ENCODE results near the gene FDX1.

The FDX1 gene

DNA sequence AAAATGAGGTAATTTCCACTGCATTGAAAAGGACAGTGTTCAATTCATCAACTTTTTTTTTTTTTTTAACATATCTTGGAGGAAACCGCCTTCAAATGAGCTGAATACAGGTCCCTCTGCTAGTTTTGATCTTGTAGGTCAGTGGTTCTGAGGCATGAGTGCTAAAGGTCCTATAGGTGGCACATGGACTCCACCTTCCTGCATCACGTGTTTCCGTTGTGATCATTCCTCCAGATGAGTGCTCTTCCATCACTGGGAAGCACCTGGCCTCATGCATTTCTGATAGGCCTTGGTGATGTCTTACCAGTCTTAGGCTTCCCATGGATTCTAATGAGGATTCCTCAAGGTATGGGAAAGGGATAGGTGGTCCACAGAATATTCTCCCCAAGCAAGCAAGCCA, 37.8 kb downstream of the FDX1 start:
- no peak for DNase-seq (ENCODE audit: low read depth in 2 of 2)

DNA sequence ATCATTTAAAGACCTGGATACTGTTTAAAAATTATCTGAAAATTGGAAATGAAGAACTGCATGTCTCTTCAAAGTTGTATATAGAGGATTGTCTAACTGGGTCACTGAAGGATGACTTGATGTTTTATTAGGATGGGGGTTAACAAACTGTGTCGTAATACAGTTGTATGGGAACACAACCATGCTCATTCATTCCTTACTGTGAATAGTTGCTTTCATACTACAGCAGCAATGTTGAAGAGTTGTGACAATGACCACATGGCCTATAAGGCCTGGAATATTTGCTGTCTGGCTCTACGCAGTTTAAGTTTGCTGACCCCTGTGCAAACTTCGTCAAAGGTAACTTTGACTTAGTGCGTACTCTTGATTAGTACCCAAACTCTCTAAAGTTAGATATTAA, 38.4 kb downstream of the FDX1 start:
- DNase-seq (ENCODE audit: low read depth in 2 of 2): no peak

DNA sequence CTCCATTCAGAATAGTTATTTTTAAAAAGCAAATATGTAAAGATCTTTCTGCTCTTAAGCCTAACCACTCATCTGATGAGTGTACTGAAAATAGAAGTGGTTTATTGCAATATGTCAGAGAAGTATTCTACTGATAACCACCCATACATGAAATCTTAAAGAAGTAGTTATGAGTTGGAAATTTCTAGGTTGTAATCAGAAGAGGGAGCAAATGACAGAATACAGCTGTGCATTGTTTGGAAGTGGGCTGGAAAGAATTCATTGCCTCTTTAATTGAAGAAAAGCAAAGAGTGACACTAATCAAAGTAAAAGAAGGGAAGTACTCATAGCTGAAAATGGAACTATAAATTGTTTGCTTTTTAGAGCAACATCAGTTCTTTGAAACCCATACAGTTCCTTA, 39.4 kb downstream of the FDX1 start:
- no peak for DNase-seq (ENCODE audit: low read depth in 2 of 2)

GRCh38 chr11:110470716-110471115, 41.0 kb downstream of the FDX1 start:
- no peak for DNase-seq (ENCODE audit: low read depth in 2 of 2)

DNA sequence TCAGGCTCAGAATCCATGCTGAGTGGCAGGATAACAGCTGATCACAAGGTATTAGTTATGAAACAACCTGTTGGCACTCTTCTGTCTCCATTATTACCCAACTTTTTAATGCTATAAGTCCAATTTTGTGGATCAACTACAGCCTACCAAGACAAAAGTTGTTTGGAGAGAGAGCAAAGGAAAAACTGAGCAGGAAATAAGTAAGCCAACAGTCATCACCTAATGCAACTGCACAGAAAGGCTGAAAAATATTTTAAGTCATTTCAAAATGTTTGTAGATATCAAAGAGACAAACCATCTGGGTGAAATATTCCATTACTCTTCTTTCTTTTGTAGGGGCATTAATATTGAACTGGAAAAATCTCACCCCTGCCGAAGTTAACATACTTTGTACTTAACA, 41.6 kb downstream of the FDX1 start:
- no peak for DNase-seq (ENCODE audit: low read depth in 2 of 2)

DNA sequence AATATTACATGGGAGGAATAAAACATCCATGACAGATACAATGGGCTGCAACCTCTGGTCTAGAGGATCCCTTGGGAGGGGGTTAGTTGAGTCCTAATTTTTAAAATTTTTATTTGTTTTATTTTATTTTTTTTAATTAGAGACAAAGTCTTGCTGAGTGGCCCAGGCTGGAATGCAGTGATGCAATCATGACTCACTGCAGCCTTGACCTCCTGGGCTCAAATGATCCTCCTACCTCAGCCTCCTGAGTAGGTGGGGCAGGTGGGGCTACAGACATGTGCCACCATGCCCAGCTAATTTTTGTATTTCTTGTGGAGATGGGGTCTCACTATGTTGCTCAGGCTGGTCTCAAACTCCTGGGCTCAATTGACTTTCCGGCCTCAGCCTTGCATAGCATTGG, 43.1 kb downstream of the FDX1 start:
- no peak for DNase-seq (ENCODE audit: low read depth in 2 of 2)

DNA sequence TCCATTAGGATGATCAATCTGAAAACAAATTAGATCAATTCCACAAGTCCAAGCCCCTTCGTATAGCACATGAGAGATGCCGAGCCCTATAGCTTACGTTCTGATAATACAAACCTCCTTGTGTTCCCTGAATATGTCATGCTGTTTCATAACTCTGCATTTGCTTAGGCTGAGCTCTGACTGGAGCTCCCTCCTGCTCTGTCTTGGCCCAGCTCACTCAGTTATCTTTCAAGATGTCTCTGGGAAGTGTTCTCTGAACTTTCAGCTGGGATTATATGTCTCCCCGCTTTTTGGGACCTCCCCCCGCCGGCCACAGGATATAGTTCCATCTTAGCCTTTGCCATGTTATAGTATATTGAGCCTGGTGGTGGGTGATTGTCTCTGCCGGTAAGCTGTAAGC, 44.0 kb downstream of the FDX1 start:
- no peak for DNase-seq (ENCODE audit: low read depth in 2 of 2)

DNA sequence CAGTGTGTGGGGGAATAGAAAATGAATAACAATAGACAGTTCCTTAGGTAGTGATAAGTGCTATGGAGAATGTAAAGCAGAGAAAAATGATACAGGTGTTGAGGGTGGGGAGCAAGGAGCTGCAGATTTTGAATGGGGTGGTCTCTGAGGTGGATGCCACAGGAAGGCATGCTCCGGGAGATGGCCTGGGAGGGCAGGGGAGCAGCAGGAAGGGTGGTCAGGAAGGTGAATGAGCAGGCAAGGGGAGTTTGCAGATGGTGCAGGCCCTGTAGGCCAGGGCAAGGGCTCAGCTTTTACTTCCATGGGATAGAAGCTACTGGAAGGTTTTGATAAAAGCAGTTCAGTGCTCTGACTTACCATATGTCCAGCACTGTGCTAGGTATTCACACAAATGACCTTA, 44.8 kb downstream of the FDX1 start:
- no peak for DNase-seq (ENCODE audit: low read depth in 2 of 2)

DNA sequence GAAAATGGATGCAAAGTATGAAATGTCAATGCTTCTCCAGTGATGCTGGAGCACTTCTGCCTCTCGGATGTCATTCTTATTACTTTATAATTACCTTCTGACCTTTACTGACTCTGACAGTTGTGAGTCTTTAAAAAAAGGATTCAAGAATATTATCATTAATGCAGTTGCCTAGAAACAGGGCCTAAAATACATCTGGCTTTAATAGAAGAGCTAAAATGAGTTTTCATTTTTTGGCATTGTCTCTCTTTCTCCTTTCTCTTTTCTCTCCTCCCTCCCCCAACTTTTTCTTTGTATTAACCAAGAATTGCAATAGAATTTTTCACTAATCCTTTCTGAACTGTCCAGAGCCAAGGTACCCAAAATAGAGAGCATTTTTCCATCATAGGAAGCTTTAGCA, 45.9 kb downstream of the FDX1 start:
- DNase-seq (ENCODE audit: low read depth in 2 of 2): no peak

GRCh38 chr11:110478410-110478809, 48.7 kb downstream of the FDX1 start:
- no peak for DNase-seq (ENCODE audit: low read depth in 2 of 2)

- DNase-seq (ENCODE audit: low read depth in 2 of 2): no peak
Observed at GRCh38 chr11:110479108-110480101, 49.7 kb downstream of the FDX1 start.

GRCh38 chr11:110481523-110481922, 51.8 kb downstream of the FDX1 start:
- no peak for DNase-seq (ENCODE audit: low read depth in 2 of 2)

GRCh38 chr11:110486156-110486555, 56.4 kb downstream of the FDX1 start:
- no peak for DNase-seq (ENCODE audit: low read depth in 2 of 2)

GRCh38 chr11:110488446-110488845, 58.7 kb downstream of the FDX1 start:
- no peak for DNase-seq (ENCODE audit: low read depth in 2 of 2)

GRCh38 chr11:110490886-110491285, 61.1 kb downstream of the FDX1 start:
- DNase-seq (ENCODE audit: low read depth in 2 of 2): no peak

DNA sequence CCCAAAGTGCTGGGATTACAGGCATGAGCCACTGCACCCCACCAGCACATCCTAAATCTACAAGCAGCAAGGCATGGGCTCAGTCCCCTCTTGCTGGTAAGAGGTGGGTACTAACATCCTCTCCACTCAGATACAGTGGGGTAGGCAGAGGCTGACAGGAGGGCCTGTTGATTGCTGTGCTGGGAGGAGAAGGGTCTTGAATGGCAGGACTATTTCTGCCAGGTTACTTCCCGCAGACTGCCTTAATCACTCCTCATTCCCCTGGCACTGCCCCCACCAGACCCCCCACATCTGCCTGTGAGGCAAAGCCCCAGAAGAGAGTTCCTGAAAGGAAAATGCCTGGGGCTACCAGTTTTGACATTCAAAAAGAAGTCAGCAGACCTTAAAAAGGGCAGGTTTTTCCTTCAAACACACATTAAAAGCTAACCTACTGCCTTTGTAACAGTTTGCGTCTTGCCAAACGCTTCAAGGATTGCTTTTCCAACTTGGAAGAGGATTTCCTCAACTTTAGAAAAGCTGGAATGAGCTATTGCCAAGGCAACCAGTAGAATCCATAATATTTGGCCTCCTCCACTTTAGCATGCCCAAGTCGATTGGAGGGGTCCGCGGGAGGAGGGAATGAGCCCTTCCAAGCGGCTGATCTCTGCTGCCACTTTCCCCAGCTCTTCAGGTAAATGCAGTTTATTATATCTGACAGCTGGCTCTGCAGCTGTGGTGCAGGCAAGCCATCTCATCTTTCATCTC, 62.0 kb downstream of the FDX1 start:
- no peak for DNase-seq (ENCODE audit: low read depth in 2 of 2)

DNA sequence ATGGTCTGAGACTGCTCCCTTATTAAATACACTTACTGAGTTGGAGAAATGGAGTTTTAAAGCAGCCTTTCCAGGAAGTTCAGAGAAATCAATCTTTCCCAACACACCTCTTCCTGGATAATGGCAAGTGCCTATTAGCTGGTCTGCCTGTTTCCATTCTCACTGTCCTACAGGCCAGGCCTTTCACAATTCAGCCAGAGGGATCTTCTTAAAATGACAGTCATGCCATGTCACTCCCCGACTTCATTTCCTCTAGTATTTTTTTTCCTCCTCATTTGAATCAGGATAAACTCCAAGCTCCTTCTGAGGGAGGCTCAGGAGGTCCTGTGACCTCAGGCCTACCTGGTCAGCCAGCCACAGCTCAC, 62.6 kb downstream of the FDX1 start:
- DNase-seq (ENCODE audit: low read depth in 2 of 2): no peak

- no peak for DNase-seq (ENCODE audit: low read depth in 2 of 2)
Observed at GRCh38 chr11:110493346-110493745, 63.6 kb downstream of the FDX1 start.

DNA sequence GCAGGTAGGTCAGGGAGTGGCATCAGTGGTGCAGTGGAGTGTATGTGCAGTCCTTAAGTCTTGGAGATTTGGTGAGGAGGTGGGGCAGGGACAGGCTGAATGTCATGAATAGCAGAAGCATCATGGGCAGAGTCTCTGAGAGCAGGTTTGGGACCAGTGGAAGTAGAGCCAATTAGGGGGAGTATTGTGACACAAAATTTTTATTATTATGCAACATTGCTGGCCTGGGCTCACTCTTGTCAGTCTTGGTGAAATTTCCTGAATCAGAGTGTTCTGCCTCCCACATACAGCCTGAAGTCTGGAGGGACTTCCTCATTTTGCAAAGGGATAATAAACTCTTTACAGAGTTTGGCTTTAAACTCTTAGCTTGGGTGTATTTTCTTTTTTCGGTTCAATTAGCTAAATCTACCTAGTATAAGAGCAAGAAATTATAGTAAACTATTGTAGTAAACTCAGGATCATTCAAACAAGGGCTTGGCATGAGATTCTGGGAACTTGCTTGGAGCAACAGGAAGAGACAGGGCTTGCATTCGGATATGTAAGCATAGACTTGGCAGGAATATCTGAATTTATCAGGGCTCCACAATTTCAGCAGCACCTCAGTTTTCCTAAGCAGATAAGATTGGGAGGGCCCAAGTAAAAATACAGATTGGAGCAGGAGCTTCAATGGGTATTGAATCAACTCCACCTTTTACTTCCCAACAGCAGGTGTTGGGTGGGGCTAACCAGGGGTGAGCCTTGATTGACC, 67.7 kb downstream of the FDX1 start:
- DNase-seq (ENCODE audit: low read depth in 2 of 2): no peak

- no peak for DNase-seq (ENCODE audit: low read depth in 2 of 2)
Observed at GRCh38 chr11:110501428-110501827, 71.7 kb downstream of the FDX1 start.

DNA sequence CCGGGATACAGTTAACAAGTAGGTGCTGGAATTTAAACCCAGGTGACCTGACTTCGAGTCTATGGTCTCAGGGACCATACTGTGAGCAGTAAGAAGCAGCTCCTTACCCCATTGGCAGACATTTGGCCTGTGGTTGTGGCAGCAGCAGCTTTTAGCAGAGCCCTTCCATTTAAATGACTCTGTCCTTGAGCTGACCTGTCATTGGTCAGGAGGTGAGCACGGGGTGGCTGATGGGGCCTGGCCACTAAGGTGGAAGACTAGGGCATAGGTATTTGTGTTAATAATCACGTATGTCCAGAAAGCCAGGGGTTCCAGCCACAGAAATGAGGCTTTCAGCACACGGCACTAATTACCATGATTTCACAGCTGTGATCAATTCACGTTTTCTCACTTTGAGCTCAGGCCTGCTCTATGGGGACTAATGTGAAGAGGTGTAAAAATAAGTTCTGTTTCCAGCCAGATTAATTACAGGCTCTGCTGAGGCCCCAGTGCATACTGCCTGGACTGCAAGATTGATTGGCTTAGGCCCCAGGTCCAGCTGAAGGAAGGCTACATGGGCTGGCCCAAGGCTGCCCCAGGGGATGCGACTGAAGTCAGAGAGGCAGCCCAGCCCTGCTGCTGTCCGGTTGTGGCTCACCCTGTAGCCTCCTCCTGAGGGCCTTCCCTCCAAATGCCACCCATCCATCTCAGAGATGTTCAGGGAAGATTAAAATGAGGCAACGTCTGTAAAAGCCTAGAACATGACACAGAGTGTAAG, 76.0 kb downstream of the FDX1 start:
- no peak for DNase-seq (ENCODE audit: low read depth in 2 of 2)

DNA sequence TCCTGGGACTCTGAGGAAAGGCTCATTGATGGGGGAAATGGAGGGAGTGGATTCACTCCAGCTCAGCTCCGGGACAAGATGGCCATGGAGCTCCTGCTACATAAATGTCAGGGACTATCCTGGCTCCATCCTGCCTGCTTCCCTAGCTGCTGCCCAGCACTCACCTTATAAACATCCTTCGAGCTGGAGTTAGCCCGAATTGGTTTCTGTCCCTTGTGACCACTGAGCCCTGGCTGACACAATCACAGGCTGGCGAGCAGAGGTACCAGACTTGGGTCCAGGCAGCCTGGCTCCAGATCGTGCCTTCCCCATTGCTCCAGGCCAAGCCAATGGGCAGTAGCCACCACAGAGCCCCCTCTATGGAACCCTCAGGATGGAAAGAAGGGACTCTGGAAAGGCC, 77.6 kb downstream of the FDX1 start:
- DNase-seq (ENCODE audit: low read depth in 2 of 2): no peak
